Stimulated activated CD4-positive, alpha-beta T cell treated with anti-CD3 and anti-CD28 coated beads, Interleukin-15, amount 100 ng/mL, for 24 hours (primary cell): ENCODE results near the gene NF1.
"Not testable (repeated sequence)": the region's sequence is repeated elsewhere in the genome, so short reads cannot be mapped to it uniquely, and the experiment has no call there.

Experiments used
- DNase-seq: peaks from one replicate; pipeline ENCODE4 v3.0.0-alpha.2; 2020

NF1 gene

DNA sequence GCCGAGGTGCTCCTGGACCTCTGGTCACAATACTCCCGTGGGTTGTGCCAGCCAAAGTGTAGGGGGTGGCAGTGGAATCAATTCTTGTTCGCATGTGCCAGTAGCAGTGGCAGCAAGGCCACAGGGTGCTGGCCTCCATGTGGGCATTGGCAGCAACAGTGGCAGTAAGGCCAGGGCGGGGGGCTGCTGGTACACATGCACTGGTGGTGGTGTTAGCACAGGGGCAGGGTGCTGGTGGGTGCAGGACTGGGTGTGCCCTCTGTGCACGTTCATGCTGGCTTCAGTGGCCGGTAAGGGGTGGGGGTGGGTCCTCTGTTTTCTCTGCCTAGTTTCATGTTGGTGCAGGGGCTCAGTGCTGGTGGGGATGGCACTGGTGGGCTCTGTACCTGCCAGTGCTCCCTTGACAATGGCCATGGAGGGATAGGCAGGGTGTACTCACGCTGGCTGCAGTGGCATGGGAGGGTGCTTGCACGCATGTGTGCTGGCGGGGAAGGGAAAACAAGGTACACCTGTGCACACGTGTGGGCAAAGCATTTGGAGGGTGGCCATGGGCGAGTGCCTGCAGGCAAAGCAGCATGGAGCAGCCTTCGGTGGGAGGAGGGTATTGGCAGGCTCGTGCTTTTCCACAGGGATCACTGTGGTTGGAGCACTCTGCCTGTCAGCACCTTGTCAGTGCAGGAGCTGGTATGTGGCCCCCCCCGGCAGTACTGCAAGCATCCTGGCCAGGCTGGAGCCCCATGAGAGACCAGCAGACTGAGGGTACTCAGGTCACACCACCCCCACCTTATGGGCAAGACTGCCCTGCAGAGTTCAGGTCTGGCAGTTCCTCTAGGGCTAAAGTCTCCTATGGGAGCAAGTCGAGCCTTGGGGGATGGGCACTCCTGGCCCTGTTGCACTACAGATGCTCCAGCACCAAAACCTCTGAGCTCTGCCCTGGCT, 35.8 kb downstream of the NF1 start:
- no peak for DNase-seq

GRCh38 chr17:31131299-31131698, 36.5 kb downstream of the NF1 start:
- DNase-seq = no peak

DNA sequence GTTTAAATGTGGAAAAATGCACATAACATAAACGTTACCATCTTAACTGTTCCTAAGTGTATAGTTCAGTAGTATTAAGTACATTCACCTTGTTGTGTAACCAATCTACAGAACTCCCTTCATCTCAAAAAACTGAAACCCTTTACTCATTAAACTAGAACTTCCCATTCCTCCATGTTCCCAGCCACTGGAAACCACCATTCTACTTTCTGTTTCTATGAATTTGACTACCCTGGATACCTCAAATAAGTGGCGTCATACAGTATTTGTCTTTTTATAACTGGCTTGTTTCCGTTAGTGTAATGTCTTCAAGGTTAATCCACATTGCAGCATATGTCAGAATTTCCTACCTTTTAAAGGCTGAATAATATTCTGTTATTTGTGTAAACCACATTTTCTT, 38.2 kb downstream of the NF1 start:
- DNase-seq = no peak

DNA sequence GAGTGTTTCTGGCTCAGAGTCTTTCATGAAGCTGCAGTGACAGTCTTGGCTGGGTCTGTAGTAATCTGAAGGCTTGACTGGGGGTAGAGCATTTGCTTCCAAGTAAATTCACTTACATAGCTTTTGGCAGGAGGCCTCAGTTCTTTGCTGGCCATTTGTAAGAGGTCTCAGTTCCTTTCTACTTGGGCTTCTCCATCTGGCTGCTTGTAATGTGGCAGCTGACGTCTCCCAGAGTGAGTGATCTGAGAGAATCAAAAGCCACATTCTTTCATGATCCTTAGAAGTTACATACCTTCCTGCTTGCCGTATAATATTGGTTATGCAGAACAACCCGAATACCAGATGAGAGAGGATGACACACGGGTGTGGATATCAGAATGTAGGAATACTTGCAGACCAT, 39.8 kb downstream of the NF1 start:
- no peak for DNase-seq

- no peak for DNase-seq
Measured at GRCh38 chr17:31136319-31136718, 41.5 kb downstream of the NF1 start.

- no peak for DNase-seq
Measured at GRCh38 chr17:31140111-31140510, 45.3 kb downstream of the NF1 start.

DNA sequence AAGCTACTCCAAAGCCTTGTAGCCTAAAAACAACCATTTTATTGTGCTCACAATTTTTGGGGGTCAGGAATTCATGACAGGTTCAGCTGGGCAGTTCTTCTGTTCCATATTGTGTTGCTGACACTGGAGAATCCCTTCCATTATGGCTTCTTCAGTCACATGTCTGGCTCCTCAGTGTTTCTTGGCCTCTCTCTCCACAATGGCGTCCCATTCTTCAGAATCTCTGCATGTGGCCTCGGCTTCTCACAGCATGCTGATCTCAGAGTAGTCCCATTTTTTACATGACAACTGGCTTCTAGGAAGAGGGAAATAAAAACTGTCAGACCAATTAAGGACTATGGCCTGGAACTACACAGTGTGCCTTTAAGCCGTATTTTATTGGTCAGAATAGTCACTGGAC, 49.7 kb downstream of the NF1 start:
- no peak for DNase-seq

- no peak for DNase-seq
Measured at GRCh38 chr17:31144836-31145235, 50.1 kb downstream of the NF1 start.

DNA sequence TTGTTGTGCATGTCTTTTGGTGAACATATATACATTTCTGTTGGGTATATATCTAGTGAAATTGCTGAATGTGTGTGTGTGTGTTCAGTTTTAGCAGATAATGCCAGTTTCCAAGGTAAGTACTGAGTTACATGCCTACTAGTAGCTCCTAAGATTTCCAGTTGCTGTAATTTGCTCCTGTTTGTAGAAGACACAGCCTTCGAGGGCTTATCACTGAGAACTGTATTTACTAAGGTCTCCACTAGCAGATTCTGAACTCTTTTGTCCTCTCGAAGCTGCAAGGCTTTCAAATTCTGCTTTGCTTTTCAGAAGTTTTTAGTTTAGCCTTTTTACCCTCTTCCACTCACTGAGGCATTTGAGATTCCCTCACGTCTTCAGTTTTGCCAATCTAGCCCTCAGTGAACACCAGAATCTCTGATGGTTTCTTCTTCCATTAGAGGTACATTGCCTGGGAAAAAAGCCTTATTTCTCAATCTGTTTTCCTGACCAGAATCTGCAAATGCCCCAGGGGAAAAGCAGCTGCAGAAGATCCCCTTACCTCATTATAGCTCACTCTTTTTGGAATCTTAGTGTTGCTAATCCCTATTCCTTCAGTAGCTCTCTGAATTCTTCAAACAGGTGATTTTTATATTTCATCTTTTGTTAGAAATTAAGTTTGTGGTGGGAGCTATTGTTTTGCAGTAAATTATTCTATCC, 52.9 kb downstream of the NF1 start:
- no peak for DNase-seq

- DNase-seq = no peak
Measured at GRCh38 chr17:31148205-31148604, 53.4 kb downstream of the NF1 start.

GRCh38 chr17:31152271-31152670, 57.5 kb downstream of the NF1 start:
- DNase-seq = no peak

DNA sequence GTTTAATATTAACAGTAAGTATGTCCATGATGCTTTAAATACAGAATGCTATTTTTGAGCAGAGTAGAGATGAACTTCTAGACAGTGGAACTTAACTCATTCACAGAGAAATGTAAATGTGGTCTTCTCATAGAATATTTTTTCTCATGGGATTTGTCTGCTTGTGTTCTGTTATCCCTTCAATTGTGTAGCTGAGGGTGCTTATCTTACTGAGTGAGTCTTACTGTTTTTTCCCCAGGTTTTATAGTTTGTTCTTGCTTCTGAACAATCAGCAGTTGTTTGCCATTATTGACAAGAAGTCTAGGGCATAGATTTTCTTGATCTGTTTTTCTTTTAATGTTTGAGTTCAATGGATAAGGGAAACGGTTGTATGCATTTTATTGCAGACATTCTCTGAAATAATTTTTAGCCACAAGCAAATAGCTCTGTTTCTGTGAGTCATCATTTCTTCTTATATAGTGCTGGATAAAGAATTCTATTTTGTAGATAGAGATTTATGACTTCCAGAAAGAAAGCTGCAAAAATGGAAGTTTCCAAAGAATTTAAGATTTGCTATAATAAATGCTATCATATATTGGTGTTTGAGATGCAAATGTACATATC, 60.5 kb downstream of the NF1 start:
- no peak for DNase-seq

DNA sequence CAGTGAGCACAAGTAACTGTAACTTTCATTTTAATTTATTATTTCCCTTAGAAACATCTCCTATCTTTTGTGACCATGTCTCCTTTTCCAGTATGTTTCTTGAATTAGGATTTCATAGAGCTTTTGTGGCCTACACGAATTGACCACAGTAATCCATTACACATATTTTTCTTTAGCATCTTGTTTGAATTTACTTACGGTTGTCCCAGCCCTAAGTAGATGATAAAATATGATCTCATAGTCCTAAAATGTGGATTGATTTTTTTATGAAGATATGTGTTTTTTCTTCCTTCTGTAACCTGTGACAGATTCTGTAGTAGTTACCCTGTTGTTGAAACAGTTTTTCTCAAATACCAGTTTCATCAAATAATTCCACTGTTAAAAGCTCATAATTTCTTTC, 61.5 kb downstream of the NF1 start:
- DNase-seq = no peak

DNA sequence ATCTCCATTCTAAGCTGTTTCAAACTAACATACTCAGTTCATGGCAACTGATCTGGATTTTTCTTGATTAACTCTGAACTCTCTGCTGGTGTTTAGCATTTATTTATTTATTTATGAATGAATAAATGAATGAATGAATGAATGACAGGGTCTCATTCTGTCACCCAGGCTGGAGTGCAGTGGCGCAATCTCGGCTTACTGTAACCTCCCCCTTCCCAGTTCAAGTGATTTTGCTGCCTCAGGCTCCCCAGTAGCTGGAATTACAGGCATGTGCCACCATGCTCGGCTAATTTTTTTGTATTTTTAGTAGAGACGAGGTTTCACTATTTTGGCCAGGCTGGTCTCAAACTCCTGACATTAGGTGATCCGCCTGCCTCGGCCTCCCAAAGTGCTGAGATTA, 62.1 kb downstream of the NF1 start:
- not testable (repeated sequence) for DNase-seq

- no peak for DNase-seq
Measured at GRCh38 chr17:31158746-31159377, 64.1 kb downstream of the NF1 start.

GRCh38 chr17:31163091-31163781, 68.5 kb downstream of the NF1 start:
- DNase-seq = no peak

DNA sequence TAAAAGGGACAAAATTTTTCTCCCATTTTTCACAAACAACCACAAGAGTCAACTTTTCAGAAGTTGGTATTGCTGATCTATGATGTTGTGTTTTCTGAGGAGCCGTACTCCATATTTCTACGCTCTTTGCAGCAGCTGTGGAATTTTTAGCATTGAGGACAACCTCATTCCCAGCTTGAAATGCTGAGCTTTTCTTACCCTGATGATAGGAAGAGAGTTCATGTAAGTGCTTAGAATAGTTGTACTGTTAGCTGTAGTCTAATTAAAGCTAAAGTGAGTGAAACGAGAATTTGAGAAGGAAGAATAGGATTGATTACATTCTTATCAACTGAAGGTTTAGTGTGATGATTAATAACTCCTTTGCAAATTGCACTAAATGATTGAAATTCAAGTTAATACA, 72.3 kb downstream of the NF1 start:
- DNase-seq = no peak

- DNase-seq = no peak
Measured at GRCh38 chr17:31171701-31172100, 76.9 kb downstream of the NF1 start.

DNA sequence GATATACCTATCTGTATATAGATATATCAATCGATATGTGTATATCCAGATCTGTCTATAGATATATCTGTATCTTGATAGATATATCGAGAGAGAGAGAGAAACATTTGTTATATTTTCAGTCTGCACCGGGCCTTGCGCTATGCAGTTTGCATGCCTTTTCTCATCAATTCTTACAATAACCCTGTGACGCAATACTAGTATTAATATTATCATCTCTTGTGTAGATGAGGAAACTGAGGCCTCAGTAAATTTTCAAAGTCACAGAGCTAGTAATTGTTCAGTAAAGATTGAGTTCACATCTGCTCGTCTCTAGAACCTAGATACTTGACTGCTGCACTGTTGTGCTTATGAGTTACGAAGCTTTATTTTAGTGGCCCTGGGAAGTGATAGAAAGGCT, 77.6 kb downstream of the NF1 start:
- DNase-seq = no peak

DNA sequence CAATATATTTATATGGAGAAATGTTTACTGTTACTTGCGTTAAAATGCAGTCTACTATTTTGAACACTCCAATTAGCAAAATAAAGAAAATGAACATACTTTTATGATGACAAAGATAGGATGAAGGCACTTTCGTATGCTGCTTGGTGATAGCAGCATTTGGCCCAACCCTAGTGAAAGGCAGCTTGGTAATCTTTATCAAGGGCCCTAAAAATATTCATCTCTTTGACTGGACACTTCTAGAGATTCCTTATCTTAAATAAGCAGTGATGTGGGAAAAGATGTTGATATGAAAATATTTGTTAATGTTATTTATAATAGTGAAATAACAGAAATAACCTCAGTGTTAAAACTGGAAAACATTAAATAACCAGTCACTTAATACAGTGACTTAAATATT, 79.4 kb downstream of the NF1 start:
- DNase-seq = no peak

DNA sequence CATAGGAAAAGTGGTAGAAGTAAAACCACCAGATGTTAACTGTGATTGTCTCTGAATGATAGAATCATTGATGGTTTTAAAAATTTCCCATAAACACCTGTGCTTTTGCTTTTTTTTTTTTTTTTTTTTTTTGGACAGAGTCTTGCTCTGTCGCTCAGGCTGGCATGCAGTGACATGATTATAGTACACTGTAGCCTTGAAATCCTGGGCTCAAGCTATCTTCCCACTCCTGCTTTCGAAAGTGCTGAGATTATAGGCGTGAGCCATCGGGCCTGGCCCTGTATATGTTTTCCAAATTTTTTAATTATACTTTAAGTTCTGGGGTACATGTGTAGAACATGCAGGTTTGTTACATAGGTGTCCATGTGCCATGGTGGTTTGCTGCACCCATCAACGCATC, 80.5 kb downstream of the NF1 start:
- DNase-seq = no peak

GRCh38 chr17:31176143-31176542, 81.4 kb downstream of the NF1 start:
- not testable (repeated sequence) for DNase-seq

DNA sequence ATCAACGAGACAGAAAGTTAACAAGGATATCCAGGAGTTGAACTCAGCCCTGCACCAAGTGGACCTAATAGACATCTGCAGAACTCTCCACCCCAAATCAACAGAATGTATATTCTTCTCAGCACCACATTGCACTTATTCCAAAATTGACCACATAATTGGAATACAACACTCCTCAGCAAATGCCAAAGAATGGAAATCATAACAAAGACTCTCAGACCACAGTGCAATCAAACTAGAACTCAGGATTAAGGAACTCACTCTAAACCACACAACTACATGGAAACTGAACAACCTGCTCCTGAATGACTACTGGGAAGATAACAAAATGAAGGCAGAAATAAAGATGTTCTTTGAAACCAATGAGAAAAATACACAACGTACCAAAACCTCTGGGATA, 84.2 kb downstream of the NF1 start:
- DNase-seq = not testable (repeated sequence)
